Stimulated activated CD4-positive, alpha-beta T cell treated with anti-CD3 and anti-CD28 coated beads, Interleukin-1b, Interleukin-23, amount 100 ng/mL, for 4 hours (primary cell): ENCODE data around the gene PTPN14.

Source experiments
- DNase-seq, 2 donors: peaks; one replicate each; pipeline ENCODE4 v3.0.0-alpha.2; 2020; ENCODE audit warnings: low read depth in 2 of 2

The PTPN14 gene

GRCh38 chr1:214332946-214333798, 218.2 kb downstream of the PTPN14 start:
- DNase-seq: peak; percentile 12 to 21

GRCh38 chr1:214331827-214332423, 219.5 kb downstream of the PTPN14 start:
- peak; percentile 23 to 36 for DNase-seq

GRCh38 chr1:214331180-214331579, 220.2 kb downstream of the PTPN14 start:
- no peak for DNase-seq

GRCh38 chr1:214330715-214331114, 220.7 kb downstream of the PTPN14 start:
- DNase-seq: no peak

- no peak for DNase-seq
Observed at GRCh38 chr1:214330222-214330621, 221.2 kb downstream of the PTPN14 start.

GRCh38 chr1:214329470-214330220, 221.8 kb downstream of the PTPN14 start:
- DNase-seq: no peak

- peak; percentile 61 to 71 for DNase-seq
Observed at GRCh38 chr1:214328770-214329469, 222.5 kb downstream of the PTPN14 start.

GRCh38 chr1:214327514-214327913, 223.9 kb downstream of the PTPN14 start:
- DNase-seq: no peak

- DNase-seq: no peak
Observed at GRCh38 chr1:214326406-214326805, 225.0 kb downstream of the PTPN14 start.

- no peak for DNase-seq
Observed at GRCh38 chr1:214324896-214325800, 226.3 kb downstream of the PTPN14 start.

- DNase-seq: no peak
Observed at GRCh38 chr1:214321705-214322453, 229.5 kb downstream of the PTPN14 start.

- no peak for DNase-seq
Observed at GRCh38 chr1:214319938-214320337, 231.5 kb downstream of the PTPN14 start.

GRCh38 chr1:214318956-214319736, 232.3 kb downstream of the PTPN14 start:
- DNase-seq: no peak

- DNase-seq: no peak
Observed at GRCh38 chr1:214318356-214318755, 233.0 kb downstream of the PTPN14 start.

- DNase-seq: no peak
Observed at GRCh38 chr1:214317734-214318133, 233.7 kb downstream of the PTPN14 start.

GRCh38 chr1:214317300-214317699, 234.1 kb downstream of the PTPN14 start:
- no peak for DNase-seq

GRCh38 chr1:214316593-214316992, 234.8 kb downstream of the PTPN14 start:
- no peak for DNase-seq

- no peak for DNase-seq
Observed at GRCh38 chr1:214314178-214314843, 237.1 kb downstream of the PTPN14 start.
